Large intestine (tissue), 3 donors: Measurements from ENCODE around the gene SESN1. TPM values are rescaled to one million over a fixed set of nuclear protein-coding genes. Genes with fewer than 3 reads are reported as not detected.

Source experiments
- DNase-seq, 2 donors: peaks; one replicate each; pipeline versions ENCODE4 v3.0.0 to v3.0.0-alpha.2; 2013
- H3K27ac ChIP-seq: one replicate; pipeline ENCODE4 v1.5.1; 2013; ENCODE audit warnings: low read length
- H3K27me3 ChIP-seq: 2 replicates; pipeline ENCODE4 v1.6.1; 2013; ENCODE audit warnings: low read length; ENCODE audit not compliant: control insufficient read depth, insufficient read depth
- H3K36me3 ChIP-seq: 2 replicates; pipeline ENCODE4 v1.6.1; 2013; ENCODE audit warnings: low read length; ENCODE audit not compliant: control insufficient read depth, insufficient read depth
- H3K4me1 ChIP-seq: one replicate; pipeline ENCODE4 v1.6.1; 2013; ENCODE audit warnings: low read length; ENCODE audit not compliant: control insufficient read depth, insufficient read depth
- H3K4me3 ChIP-seq: one replicate; pipeline ENCODE4 v1.5.1; 2013; ENCODE audit warnings: low read length
- H3K9me3 ChIP-seq: one replicate; pipeline ENCODE4 v1.6.1; 2013; ENCODE audit warnings: mild to moderate bottlenecking, low read depth, low read length, moderate library complexity; ENCODE audit not compliant: control insufficient read depth
- WGBS: methylation state at CpG from one replicate; pipeline ENCODE4 v1.1.5; 2013; ENCODE audit warnings: low lambda C conversion rate; ENCODE audit not compliant: insufficient coverage; 5-methylcytosine and 5-hydroxymethylcytosine counted together
- polyA plus RNA-seq: library from polyadenylated mRNA; unstranded; fragments of 120-200 nt; gene quantifications from one replicate; pipeline ENCODE4 v1.2.1, GENCODE V29; 2013

The SESN1 gene
- polyA plus RNA-seq, 1 donor: 48.4 TPM

DNA sequence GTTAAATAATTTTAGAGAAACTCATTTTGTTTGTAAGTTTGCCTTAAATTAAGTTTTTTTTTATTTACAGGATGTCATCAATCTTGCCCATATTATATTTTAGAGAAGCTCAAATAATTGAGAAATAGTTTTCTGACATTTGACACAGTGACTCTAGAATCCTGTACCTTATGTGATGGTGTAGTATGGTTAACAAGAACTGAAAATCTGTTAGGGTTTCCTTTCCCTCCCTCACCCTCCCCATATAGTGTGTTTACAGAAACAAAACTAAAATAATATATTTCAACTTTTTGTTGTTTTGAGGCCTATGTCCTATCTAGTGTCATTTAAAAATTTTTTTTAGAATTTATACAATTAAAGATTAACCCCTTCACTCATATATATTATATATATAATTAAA, 91.8 kb downstream of the SESN1 start:
- H3K36me3 ChIP-seq: peaks cover 16% of the 10 kb centered on the region
- H3K4me1 ChIP-seq: peaks cover 9% of the 10 kb centered on the region
- no peak overlapping the region for H3K4me3 ChIP-seq
- H3K9me3 ChIP-seq: no peaks in the 10 kb centered on the region
- no peak overlapping the region for H3K27ac ChIP-seq
- DNase-seq: no peak
- no peaks in the 10 kb centered on the region for H3K27me3 ChIP-seq

DNA sequence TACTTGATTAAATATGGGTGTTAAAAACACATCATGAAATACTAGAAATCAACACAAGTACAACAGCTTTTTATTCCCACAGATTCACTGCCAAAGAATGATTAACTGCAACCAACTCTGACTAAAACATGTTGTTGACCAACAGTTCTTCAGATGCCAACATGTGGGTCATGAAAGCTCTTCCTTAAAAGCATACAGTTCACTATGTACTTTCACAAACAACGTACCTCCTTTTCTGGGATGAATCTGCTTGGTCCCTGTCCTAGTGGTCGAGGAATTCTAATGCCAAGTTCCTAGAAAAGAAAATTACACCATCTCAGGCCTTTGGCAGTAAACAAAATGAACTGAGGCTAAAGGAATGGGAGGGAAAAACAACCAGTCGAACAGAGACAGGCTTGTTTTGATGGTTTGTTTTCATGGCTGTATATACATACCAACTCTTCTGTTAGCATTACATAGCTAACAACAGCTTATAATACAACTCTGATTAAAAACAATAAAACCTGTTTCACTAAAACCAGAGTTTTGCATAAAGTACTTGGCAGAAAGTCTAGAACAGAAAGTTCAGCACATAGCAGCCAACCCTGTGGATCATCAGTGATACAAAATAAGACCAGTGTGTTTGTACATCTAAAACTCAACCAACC, 92.5 kb downstream of the SESN1 start:
- no peak overlapping the region for H3K27ac ChIP-seq
- peak in 1 of 2 donors; percentile 38 for DNase-seq
- H3K36me3 ChIP-seq: peaks cover 17% of the 10 kb centered on the region
- H3K9me3 ChIP-seq: no peaks in the 10 kb centered on the region
- peaks cover 9% of the 10 kb centered on the region for H3K4me1 ChIP-seq
- no CpG with 5 or more reads among the region's 3 CpGs for WGBS
- no peaks in the 10 kb centered on the region for H3K27me3 ChIP-seq
- H3K4me3 ChIP-seq: no peak overlapping the region

DNA sequence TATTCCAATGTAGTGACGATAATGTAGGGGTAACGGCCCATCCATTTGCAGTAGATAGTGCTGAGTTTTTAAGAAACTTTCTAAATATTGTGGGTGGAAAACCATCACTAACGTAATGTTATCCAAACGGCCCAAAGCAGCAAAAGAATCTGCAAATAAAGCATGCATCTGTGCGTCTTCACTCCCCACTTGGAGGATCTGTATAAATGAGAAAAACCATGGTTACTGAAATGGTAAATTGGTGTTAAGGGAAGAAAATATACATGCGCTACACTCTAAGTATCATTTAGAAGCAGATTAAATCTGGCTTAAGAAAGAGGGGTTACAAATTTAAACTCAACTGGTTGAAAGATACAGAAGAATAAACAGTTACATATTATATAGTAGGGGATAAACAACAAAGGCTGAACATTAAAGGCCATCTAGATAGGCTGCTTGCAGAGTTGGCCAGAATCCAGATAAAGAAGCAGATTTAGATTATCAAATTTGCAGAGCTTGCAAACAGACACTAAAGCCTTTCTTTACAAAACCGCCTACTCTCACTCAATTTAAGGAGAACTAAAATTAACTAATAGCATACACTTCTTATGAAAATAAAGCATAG, 93.3 kb downstream of the SESN1 start:
- H3K27me3 ChIP-seq: no peaks in the 10 kb centered on the region
- no peak overlapping the region for H3K4me3 ChIP-seq
- H3K27ac ChIP-seq: no peak overlapping the region
- H3K36me3 ChIP-seq: peaks cover 21% of the 10 kb centered on the region
- 48% methylated on average over 5 of the region's 7 CpGs for WGBS
- peak in 1 of 2 donors; percentile 18 for DNase-seq
- H3K9me3 ChIP-seq: no peaks in the 10 kb centered on the region
- peaks cover 9% of the 10 kb centered on the region for H3K4me1 ChIP-seq

DNA sequence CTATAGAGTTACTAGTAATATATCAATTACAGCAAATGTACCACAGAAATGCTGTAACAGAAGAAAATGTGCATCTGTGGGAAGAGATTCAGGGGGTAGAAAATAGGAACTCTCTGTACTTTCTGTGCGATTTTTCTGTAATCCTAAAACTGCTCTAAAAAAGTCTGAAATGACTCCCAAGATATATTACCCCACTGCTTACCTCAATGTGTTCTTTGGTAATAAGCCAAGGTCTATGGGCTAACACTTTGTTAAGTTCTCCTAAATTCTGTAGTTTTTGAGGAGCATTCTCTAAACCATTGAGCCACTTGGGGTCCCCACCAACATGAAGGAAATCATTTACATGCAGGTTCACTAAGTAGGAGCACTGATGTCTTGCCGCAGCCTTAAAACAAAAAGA, 94.4 kb downstream of the SESN1 start:
- Histone ChIP-seq H3K36me3 (peaks cover 21% of the 10 kb centered on the region), H3K27ac (no peak overlapping the region), H3K4me3 (no peak overlapping the region), H3K4me1 (peaks cover 9% of the 10 kb centered on the region), H3K27me3 (no peaks in the 10 kb centered on the region), H3K9me3 (no peaks in the 10 kb centered on the region)
- WGBS: 100% methylated on average over 1 of the region's 2 CpGs
- no peak for DNase-seq

DNA sequence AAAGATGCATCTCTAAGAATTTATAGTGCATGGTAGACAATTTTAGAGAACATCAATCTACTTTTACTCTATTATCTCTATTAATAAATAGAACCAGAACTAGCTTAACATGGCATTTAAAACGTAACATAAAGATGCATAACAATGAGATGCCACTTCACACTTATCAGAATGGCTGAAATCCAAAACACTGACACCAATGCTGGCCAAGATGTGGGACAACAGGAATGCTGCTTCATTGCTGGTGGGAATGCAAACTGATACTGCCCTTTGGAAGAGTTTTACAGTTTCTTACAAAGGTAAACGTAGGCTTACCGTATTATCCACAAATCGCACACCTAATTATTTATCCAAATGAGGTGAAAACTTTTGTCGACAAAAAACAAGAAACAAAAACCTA, 95.2 kb downstream of the SESN1 start:
- peaks cover 9% of the 10 kb centered on the region for H3K4me1 ChIP-seq
- H3K36me3 ChIP-seq: peaks cover 21% of the 10 kb centered on the region
- H3K27me3 ChIP-seq: no peaks in the 10 kb centered on the region
- no peak for DNase-seq
- no peak overlapping the region for H3K27ac ChIP-seq
- H3K9me3 ChIP-seq: no peaks in the 10 kb centered on the region
- H3K4me3 ChIP-seq: no peak overlapping the region
- WGBS: 100% methylated on average over 2 of the region's 5 CpGs

DNA sequence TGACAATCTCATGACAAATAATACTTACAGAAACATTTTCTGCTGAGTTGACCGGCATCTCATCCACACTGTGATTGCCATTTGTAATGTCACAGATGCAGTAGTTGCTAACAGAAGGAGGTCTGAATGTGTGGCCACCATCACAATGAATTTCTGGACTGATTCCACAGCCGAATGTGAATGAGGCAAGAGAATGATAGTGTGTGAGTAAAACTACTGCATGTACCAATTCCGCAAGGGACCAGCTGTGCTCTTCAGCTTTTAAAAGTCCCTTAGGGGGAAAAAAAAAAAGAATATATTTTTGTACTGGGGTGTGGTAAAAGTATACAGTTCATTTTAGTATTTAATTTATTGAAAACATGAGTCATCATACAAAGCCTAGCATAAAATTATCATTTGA, 96.2 kb downstream of the SESN1 start:
- H3K36me3 ChIP-seq: peaks cover 27% of the 10 kb centered on the region
- WGBS: 100% methylated on average over 1 of the region's 3 CpGs
- no peak overlapping the region for H3K27ac ChIP-seq
- no peaks in the 10 kb centered on the region for H3K9me3 ChIP-seq
- H3K4me3 ChIP-seq: no peak overlapping the region
- DNase-seq: no peak
- peaks cover 7% of the 10 kb centered on the region for H3K4me1 ChIP-seq
- no peaks in the 10 kb centered on the region for H3K27me3 ChIP-seq

DNA sequence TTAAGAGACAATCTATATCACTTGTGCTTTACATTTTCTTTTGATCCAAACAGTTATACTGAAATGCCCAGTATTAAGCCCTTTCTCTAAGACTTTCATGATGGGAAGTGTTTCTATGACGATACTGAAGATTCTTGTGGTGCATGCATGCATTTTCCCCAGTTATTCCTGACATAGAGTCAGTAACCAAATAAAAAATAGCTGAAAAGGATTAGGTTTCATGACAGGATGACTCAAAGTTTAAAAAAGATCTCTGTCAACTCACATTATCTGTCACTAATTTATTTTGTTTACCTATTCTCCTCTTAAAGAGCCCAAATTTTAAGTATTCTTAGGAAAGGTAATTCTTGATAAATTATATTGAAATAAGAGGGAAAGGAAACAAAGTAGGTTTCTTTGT, 98.4 kb downstream of the SESN1 start:
- H3K27ac ChIP-seq: no peak overlapping the region
- H3K27me3 ChIP-seq: no peaks in the 10 kb centered on the region
- no peaks in the 10 kb centered on the region for H3K9me3 ChIP-seq
- no peak overlapping the region for H3K4me3 ChIP-seq
- WGBS: 100% methylated on average over 1 of the region's 1 CpG
- peaks cover 4% of the 10 kb centered on the region for H3K4me1 ChIP-seq
- no peak for DNase-seq
- H3K36me3 ChIP-seq: peaks cover 43% of the 10 kb centered on the region

DNA sequence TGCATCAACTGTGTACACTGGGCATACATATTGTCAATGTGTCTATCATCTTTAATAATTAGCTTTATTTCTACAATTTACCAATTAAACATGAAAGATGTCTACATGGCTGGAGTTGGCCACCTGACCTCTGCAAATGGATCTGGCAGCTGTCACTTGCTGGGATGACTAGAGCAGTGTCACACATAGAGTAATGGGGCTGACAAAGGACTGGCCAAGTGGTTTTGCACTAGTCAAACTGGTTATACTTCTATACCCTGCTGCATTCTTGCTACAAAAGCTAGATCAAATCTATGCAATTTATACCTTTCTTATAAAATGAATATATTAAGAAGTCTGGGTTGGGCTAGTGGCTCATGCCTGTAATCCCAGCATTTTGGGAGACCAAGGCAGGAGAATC, 99.3 kb downstream of the SESN1 start:
- H3K27ac ChIP-seq: no peak overlapping the region
- H3K27me3 ChIP-seq: no peaks in the 10 kb centered on the region
- H3K4me3 ChIP-seq: no peak overlapping the region
- DNase-seq: no peak
- no peaks in the 10 kb centered on the region for H3K9me3 ChIP-seq
- peaks cover 13% of the 10 kb centered on the region for H3K4me1 ChIP-seq
- peaks cover 49% of the 10 kb centered on the region for H3K36me3 ChIP-seq

DNA sequence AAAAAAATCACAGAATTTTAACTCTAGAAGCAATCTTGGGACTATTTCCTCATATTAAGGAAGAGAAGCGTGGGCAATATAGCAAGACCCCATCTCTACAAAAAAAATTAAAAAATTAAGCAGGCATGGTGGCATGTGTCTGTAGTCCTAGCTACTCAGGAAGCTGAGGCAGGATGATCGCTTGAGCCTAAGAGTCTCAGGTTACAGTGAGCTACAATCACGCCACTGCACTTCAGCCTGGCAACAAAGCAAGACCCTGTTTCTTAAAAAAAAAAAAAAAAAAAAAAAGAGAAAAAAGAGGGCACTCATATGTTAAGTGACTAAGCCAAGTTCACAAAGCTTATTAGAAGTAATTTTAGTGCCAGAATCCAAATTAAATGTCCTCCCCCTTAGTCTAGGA, 100.8 kb downstream of the SESN1 start:
- H3K36me3 ChIP-seq: peaks cover 51% of the 10 kb centered on the region

DNA sequence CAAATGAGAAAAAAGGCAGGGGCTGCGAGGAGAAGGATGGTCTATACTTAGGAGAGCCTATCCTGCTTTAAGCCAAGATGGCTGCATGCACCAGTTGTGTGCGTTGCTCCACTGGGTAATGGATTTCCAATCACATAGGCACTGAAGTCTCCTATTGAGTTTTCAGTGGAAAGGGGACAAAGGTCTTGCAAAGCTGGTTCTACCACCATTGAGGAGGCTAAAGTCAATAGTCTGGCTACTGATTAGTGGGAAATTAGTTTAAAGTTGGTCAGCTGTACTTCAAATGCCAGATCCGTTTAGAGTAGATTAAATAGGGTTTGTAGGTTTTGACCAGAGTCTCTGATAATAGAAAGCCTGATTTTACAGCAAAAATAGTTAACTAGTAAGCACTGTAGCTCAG, 104.9 kb downstream of the SESN1 start:
- H3K36me3 ChIP-seq: peaks cover 51% of the 10 kb centered on the region
- no peaks in the 10 kb centered on the region for H3K9me3 ChIP-seq
- H3K27ac ChIP-seq: peak overlapping the region; percentile 9
- H3K4me1 ChIP-seq: peaks cover 20% of the 10 kb centered on the region
- H3K4me3 ChIP-seq: no peak overlapping the region
- WGBS: no CpG with 5 or more reads among the region's 3 CpGs
- peak; percentile 64 to 85 for DNase-seq
- no peaks in the 10 kb centered on the region for H3K27me3 ChIP-seq

More for the DNA sequence above, 100.8 kb downstream of the SESN1 start:
- Histone ChIP-seq H3K27me3 (no peaks in the 10 kb centered on the region), H3K9me3 (no peaks in the 10 kb centered on the region), H3K27ac (no peak overlapping the region), H3K4me1 (peaks cover 20% of the 10 kb centered on the region), H3K4me3 (no peak overlapping the region)
- DNase-seq: no peak
- no CpG with 5 or more reads among the region's 3 CpGs for WGBS

DNA sequence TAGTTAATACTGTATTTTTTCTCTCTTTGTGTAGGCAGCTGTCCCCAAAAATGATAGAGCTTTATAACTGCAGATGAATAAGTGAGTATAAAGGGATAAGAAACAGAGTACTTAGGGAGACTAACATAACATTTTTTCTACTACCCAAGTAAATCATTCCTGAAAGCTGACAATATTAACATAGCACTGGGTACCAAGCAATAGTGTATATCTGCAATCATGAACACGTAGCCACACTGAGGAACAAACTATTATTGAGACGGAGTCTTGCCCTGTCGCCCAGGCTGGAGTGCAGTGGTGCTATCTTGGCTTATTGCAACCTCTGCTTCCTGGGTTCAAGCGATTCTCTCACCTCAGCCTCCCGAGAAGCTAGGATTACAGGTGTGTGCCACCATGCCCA, 105.9 kb downstream of the SESN1 start:
- no peaks in the 10 kb centered on the region for H3K27me3 ChIP-seq
- no peak overlapping the region for H3K4me3 ChIP-seq
- no peak for DNase-seq
- no peak overlapping the region for H3K27ac ChIP-seq
- H3K36me3 ChIP-seq: peaks cover 49% of the 10 kb centered on the region
- no peaks in the 10 kb centered on the region for H3K9me3 ChIP-seq
- WGBS: no CpG with 5 or more reads among the region's 5 CpGs
- peaks cover 20% of the 10 kb centered on the region for H3K4me1 ChIP-seq
